ENCODE data around the gene LDAH.

GRCh38 chr2:20650877-20651730 lies 171.8 kb downstream of the LDAH start, which contains the start of gene HS1BP3:
- peak; percentile 67 for TF ChIP-seq CTCF (conservative IDR thresholded peaks at IDR 0.05; ENCODE audit: low read depth, low read length)
- TF ChIP-seq EZH2phosphoT487 (IDR thresholded peaks at IDR 0.05; ENCODE audit: borderline replicate concordance, low read length) = no peak
- TF ChIP-seq EZH2 (IDR thresholded peaks at IDR 0.05; ENCODE audit: low read length, unreplicated experiment) = no peak
